Astrocyte of the spinal cord (primary cell): ENCODE measurements around the gene RAB3IP.

ENCODE experiments used
- DNase-seq: peaks from one replicate; pipeline ENCODE4 v3.0.0; 2011; ENCODE audit warnings: low read depth, low spot score
- H3K4me3 ChIP-seq: 2 replicates; pipeline ENCODE4 v1.5.1; 2011; ENCODE audit warnings: low read depth, mild to moderate bottlenecking, low read length, moderate library complexity
- CTCF ChIP-seq: IDR thresholded peaks from 2 replicates; pipeline ENCODE4 v1.5.1; 2012; ENCODE audit warnings: low read depth, mild to moderate bottlenecking, low read length, inconsistent platforms
- in situ Hi-C: cut with HindIII; loops from 2 replicates; pipeline ENCODE4 v1.10.0; 2017; ENCODE audit warnings: low sequenced_read_pairs

Gene RAB3IP

GRCh38 chr12:69837657-69838415, 99.2 kb downstream of the RAB3IP start:
- no peak for TF ChIP-seq CTCF
- DNase-seq, result no peak
- H3K4me3 ChIP-seq, result no peak overlapping the region
- in situ Hi-C loops, result no loop called here

GRCh38 chr12:69840727-69841126, 102.1 kb downstream of the RAB3IP start:
- TF ChIP-seq CTCF, result no peak
- no peak overlapping the region for H3K4me3 ChIP-seq
- in situ Hi-C loops, result no loop called here
- no peak for DNase-seq

GRCh38 chr12:69843608-69844007, 104.9 kb downstream of the RAB3IP start:
- no peak for DNase-seq
- TF ChIP-seq CTCF, result no peak
- H3K4me3 ChIP-seq, result no peak overlapping the region
- in situ Hi-C loops, result no loop called here

GRCh38 chr12:69844416-69844815, 105.8 kb downstream of the RAB3IP start:
- in situ Hi-C loops, result no loop called here
- DNase-seq, result no peak
- H3K4me3 ChIP-seq, result no peak overlapping the region
- TF ChIP-seq CTCF, result no peak

GRCh38 chr12:69844836-69845235, 106.2 kb downstream of the RAB3IP start:
- in situ Hi-C loops, result no loop called here
- no peak overlapping the region for H3K4me3 ChIP-seq
- no peak for DNase-seq
- TF ChIP-seq CTCF, result no peak

- no peak for TF ChIP-seq CTCF
- DNase-seq, result no peak
- no peak overlapping the region for H3K4me3 ChIP-seq
- in situ Hi-C loops, result no loop called here
Observed at GRCh38 chr12:69846976-69847375, 108.3 kb downstream of the RAB3IP start.
